HUDEP-2 (cell line): ENCODE data around the gene CCM2.

ENCODE experiments used
- DNase-seq, 76 experiments: peaks; one replicate each; lab custom pipeline; 2025; ENCODE audit not compliant: unreplicated experiment in 76 of 76; lab: John Stamatoyannopoulos, UW

CCM2 gene

DNA sequence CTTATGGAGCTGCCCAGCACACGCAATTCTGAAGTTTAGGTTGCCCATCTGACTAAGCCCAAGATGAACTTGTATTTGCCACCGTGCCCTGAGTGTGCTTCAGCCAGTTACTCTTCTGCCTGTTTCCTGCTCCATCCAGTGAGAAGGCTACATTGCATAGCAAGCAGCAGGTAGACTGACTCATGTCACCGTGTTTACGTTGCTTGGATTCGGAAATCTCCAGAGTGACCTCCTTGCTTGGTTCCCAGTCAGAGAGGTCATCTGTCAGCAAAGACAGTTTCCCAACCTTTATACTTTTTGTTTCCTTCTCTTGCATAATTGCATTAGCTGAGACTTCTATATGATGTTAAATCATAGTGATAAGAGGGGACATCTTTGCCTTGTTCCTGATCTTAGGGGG lies 57.9 kb downstream of the CCM2 start:
- no peak for DNase-seq

DNA sequence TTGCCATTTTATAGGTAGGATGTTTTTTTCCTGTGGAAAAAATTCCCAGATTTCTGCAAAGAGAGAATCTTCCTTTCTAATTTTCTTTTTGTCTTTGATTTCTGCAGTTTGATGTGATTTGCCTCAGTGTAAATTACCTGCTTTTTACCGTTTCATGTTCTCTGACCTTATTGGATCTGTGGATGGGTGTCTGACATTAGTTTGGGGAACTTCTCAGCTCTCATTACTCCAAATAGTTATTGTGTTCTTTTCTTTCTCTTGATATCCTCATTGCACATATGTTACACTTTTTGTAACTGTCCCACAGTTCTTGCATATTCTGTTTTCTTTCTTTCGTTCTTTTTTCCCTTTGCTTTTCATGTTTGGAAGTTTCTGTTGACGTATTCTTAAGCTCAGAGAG lies 60.3 kb downstream of the CCM2 start:
- no peak for DNase-seq

DNA sequence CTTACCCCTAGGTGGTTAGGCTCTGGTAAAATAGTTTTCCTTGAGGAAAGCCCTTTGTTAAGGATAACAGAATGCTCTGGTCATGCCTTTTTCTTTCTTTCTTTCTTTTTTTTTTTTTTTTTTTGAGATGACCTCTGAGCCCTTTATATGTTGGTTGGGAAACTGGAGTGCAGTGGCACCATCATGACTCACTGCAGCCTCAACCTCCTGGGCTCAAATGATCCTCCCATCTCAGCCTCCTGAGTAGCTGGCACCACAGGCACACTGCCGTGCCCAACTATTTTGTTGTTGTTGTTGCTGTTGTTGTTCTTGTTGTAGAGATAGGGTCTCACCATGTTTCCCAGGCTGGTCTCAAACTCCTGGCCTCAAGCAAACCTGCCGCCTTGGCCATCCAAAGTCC lies 61.4 kb downstream of the CCM2 start:
- DNase-seq, result no peak

DNA sequence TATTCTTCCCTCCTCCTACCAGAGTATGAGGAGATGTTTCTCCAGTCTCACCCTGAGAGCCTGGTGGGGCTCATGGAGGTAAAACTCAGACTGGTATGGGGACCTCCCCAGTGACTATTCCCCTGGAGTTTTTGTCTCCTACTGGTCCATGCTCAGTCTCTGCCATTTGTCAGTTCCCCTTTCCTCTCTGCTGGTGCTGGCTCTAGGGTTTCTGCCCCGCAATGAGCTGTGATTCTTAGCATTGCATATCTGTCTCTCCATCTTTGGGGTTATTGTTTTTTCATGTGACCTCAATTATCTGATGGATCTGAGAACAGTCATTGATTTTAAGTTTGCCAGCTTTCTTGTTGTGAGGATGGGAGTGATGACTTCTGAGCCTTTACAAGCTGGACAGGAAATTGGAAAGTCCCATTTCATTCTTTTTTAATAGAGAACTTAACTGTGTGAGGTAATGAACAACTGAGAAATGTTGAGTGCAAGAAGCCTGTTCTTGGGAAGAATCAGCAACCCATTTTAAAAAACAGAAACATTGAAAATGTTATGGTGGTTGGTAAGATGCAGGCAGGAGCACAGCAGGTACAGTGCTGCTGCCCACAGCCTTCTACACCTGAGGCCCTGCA lies 61.9 kb downstream of the CCM2 start:
- no peak for DNase-seq

DNA sequence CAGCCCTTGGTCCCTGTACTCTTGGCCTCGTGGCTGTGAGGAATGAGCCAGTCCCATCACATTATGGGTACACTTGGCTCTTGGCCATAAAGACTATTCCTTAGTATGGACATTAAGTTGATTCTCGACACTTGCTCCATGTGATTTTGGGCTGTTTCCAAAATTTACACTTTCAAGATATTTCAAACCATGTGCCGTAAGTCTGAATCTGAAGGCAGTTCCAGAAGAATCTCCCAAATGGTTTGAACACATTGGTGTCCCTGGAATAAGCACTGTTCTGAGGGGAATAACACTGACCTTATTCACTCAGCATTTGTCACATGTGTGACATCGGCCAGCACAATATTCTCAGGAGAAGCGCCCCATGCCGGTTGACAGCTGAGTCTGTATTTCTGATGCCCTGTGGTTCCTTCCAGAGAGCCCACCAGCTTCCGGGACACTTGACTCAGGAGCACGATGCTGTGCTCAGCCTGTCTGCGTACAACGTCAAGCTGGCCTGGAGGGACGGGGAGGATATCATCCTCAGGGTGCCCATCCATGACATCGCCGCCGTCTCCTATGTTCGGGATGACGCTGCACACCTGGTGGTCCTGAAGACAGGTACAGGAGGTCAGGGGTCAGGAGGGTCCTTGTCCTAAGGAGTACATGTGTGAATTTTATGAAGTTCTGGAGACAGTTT lies 64.2 kb downstream of the CCM2 start:
- no peak for DNase-seq

DNA sequence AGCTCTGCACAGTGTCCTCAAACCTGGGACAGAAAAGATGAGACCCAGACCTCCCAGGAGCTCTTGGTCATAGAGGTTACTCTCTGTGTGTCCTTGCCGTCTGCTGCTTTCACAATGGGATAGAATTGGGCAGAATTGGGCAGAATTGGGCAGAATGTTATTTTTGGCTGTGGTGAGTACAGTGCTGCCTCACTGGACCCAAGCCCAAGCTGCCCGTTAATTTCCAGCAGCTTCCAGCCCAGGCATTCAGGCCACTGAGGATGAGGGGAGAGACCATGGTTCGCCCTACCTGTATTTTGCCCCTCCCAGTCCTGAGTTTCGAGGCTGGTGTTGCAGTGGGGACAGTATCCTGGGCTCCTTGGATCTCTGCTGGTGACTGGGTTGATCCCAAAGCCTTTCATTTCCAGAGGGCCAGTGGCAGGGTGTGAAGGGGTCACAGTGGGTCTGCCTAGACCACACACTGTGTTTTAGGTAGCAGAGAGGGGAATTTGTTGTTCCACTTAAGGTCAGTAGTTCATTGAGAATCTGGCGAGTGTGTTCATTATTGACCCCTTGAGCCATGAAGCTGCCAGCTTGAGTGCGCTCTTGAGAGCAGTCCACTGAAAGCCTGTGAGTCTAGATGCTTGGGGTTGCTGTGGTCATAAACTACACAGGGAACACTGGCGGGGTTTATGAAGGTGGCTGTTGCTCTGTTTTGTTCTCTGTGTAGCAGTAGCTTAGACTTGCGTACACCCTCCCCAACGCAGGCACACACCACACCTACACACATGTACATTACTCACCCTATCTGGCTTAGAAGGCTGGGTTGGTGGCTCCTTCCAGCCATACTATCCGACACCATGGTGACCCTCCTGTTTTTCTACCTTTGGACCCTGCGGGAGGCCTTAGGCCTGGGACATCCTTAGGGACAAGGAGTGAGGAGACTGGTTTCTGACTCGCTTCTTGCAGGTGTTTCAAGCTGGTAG lies 65.3 kb downstream of the CCM2 start:
- DNase-seq, result no peak

DNA sequence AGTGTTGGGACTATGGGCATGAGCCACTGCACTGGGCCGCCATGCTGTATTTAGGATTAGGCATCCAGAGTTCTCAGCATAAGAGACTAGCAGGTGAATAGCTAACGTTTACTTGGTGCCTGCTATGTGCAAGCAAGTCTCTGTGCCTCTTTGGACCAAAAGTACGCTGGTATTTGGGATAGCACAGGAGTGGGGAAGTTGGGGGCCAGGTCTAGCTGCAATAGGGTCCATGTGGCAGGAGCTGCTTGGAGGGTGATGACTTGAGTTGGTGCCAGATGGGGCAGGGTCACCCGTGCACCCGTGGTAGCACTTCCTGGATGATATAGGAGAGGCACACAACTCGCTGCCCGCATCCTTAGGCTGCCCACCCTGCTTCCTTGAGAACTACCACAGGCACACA lies 66.4 kb downstream of the CCM2 start:
- DNase-seq, result no peak

DNA sequence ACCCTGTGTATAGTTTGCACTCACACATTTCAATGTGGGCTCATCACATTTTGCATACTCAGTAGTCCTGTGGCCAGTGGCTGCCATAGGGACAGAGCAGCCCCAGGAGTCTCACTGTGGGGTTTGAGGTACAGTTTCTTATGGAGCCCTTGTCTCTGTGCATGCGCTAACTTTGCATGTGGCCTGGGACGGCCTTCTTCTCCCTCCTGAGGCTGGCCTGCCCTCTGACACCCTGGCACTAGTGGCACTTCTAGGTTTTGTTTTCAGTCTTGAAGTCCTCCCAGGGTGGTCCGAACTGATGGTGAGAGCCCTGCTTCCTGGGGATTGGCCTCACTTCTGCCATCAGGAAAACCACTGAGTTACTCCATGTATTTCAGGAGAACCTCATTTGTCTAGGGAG lies 67.6 kb downstream of the CCM2 start:
- DNase-seq, result no peak

DNA sequence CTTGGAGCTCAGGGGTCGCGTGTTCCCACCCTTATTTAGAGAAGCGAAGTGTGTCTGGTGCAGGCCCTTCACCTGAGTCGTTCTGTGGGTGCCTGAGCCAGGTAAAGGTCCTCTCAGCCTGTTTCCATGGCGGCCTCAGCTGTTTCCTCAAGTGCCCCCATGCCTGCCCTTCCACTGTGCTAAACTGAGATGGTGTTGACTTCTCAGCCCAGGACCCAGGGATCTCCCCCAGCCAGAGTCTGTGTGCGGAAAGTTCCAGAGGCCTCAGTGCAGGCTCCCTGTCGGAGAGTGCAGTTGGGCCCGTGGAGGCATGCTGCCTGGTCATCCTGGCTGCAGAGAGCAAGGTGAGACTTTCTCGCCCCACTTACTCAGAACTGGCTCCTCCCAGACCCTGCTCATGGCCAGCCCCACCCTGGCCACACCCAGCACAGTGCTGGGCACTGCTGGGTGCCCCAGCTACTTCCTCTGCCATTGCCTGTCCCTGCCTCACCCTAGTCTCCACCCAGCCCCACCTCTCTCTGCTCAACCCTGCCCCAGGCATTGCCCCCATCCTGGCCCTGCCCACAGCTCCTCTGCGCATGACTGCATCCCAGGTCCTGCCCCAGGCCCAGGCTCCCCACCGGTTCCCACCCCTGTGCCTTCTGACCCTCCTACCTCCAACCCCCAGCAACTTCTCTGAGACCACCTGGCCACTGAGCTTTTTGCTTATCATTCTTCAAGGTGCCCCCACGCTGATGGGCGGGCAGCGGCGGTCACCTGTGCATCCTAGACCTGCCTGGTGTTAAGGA lies 68.4 kb downstream of the CCM2 start:
- DNase-seq, result peak in 30 of 76 experiments; percentile 4 to 49 (median 20)

DNA sequence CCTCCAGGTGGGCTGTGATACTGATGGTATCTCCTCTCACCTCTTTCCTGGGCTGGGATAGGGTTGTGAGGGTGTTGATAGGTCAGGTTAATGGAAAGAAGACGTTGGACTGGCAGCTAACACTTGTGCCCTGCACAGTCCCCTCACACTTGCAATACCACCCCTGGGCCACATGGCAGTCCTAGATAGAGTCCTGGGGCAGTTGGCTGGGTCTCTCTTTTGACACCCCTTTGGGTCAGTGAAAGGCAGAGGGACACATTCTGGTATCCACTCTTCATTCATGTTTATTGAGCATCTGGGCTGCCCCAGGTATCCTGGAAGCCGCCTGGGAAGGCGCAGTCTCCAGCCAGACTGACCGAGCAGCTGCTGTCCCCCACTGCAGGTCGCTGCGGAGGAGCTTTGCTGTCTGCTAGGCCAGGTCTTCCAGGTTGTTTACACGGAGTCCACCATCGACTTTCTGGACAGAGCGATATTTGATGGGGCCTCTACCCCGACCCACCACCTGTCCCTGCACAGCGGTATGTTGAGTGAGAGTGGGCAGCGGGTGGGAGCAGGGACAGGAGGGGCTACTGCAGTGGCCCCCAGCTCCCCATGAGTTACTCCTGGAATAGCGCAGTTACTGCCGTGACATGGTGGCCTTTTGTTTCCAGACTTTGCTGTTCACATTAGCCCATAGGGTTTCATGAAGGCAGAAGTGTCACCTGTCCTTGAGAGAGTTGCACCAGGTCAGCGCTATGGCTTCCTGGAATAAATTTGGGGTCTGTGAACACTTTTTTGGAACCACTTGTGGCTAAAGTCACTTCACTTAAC lies 69.6 kb downstream of the CCM2 start:
- peak in 1 of 76 experiments; percentile 6 for DNase-seq

DNA sequence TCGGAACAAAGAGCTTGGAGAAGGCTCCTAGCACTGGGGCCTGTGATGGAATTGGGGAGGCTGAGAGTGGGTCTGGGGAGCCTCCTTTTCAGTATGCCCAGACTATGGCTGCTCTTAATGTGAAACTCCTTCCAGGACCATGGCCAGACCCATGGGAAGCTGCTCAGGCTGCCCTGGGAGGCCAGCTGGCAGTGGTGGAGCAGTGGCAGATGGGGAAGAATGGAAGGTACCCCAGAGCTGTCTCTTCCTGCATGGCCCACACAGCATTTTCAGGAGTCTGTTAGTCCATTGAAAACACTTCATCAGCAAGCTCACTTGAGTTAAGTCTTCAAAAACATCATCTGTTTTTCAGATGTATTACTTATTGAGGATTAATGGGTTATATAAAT lies 70.2 kb downstream of the CCM2 start:
- DNase-seq, result no peak

DNA sequence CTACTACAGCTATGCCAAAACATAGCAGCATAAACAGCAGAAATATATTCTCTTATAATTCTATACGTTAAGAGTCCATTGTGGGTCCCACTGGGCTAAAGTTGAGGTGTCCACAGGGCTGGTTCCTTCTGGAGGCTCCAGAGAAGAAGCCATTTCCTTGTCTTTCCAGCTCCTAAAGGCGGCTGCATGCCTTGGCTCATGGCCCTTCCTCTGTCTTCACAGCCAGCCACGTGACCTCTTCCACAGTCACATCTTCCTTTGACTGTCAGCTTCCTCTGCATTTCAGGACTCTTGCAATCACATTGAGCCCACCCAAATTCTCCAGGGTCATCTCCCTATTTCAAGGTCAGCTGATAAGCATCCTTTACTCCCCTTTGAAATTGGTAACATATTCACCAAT lies 71.5 kb downstream of the CCM2 start:
- DNase-seq, result no peak

DNA sequence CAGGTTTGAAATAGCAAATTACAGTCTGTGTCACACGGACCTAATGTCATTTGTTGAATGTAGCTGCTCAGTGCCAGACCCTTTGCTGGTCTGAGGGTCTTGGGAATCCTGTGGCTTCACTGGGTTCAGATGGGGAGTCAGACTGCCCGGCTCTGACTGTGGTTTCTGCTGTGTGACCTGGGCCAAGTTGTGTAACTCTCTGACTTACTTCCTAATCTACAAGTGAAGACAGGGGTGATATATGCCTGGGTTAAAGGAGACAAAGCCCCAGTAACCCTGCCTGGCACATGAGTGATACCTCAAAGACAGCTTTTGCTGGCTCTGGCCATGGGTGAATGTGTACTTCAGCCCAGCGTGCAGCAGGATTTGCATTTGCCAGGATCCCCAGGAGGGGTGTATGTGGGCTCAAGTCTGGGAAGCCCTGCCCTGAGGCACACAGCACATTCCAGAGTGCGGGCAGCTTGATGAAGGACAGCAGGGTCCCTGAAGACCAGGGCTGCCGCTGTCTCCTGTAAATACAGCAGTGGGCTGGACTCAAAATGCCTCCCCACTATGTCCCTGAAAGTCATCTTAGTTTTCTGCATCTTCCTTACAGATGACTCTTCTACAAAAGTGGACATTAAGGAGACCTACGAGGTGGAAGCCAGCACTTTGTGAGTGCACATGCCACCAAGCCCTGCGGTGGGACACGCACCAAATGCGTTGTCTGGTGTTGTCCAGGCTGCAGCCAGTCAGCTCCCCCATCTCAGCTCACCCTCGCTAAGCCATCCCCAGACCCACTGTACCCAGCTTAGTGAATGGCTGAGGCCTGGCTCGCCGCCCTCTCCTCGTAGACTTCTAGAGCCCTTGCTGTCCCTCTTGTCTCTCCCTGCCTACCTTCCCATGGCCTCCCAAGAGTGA lies 72.4 kb downstream of the CCM2 start:
- no peak for DNase-seq

DNA sequence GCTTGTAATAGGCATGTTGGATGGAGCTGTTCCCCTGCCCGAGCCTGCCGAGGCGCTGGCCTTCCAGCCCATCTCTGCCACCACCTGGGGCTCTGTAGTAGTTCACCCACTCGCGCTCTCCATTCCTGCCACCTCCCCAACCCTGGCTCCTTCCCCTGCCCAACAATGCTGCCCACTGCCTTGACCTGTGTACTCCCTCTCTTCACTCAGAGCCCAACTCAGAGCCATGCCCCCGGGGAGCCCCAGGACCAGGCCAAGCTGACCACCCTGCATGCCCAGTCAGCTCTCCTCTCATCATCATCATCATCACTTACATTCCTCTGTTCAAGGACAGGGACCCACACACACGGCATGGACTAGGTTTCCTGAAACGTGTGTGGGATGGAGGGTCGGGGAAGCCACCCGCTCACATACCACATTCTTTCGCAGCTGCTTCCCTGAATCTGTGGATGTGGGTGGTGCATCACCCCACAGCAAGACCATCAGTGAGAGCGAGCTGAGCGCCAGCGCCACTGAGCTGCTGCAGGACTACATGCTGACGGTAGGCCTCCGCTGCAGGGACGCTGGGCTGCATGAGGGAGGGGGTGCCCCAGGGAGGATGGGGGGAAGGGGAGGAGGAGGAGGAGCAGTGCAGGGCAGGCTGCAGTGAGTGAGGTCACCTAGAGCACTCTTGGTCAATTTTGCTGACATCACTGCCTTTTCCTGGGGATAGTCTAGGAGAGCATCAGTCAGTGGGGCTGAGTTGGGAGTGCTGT lies 73.2 kb downstream of the CCM2 start:
- no peak for DNase-seq

DNA sequence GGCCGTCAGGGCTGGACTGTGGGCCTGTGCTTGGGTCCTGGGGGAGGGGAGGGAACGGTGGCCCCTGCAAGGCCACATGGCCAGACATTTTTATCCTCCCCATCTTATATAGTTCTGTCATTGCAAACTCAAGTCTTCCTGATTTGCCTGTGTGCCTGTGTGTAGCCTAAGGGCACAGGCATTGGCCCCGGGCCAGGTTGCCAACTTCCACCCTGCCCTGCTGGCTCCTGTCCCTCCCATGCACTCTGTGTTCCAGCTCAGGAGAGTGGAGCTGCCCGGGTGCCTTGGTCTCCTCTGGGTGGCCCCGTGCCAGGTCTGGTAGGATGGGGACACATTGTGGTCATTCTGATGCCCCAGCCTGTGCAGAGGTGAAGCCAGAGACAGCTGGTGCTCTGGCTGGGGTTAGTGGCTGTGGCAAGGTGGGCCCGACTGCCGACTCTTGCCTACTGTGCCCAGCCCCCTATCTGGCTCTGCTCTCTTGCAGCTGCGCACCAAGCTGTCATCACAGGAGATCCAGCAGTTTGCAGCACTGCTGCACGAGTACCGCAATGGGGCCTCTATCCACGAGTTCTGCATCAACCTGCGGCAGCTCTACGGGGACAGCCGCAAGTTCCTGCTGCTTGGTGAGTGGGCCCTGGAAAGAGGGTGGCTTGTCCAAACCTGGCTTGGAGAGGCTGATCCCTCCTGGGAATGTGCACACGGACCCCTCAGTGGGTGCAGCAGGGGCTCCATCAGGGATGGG lies 74.0 kb downstream of the CCM2 start:
- DNase-seq, result peak in 1 of 76 experiments; percentile 15

DNA sequence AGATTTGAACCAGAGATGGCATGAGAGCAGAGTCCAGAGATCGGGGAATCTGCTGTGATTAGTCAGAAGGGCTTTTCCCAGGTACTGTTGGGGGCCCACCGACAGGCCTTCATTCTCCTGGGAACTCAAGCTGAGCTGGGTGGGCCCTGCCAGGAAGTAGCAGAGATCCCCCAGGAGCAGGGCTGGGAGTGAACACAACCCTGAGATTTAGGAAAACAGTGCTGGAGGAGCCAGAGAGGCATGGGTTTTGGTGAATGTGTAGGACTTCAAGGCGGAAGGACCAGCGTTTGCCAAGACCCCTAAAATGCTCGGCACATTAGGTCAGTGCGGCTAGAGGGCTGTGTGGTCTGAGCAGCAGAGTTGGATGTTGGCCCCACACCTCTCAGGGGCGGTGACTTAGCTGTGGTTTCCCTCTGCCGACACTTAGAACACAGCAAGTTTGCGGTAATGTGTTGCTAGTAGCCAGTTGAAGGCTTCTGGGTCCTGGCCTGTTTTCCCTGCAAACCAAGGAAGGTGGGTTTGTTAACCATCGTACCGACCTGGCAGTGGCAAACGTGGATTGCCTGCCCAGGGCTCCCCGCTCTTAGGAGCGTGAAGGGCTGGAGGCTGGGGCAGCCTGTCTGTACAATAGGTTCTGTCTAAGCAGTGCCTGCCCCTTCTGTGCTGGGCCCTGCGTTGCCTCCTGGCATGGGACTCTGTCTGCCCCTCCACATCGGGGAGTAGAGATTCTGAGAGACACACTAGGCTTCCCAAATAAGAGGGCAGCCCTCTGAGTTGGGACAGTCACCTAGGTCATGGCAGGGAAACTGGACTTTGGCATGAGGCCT lies 74.7 kb downstream of the CCM2 start:
- no peak for DNase-seq

DNA sequence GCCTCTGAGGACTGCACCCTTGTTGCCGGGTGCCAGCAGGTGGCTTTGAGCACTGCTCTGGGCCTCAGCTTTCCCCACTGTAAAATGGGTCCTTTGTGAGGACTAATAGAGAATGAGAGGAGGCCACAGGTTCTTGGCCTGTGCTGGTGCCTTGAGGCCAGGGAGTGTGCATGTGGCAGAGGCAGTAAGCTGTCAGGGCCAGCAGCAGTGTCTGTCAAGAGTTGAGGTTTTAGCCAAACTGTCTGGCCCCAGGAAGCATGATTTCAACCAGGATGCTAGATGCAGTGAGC lies 75.3 kb downstream of the CCM2 start:
- DNase-seq, result no peak
